ENCODE data around the gene TNRC6B.

- TF ChIP-seq CTCF (IDR thresholded peaks at IDR 0.05; ENCODE audit: low read depth, low read length) (no peak), EZH2phosphoT487 (IDR thresholded peaks at IDR 0.05; ENCODE audit: low read depth) (no peak)
Measured at GRCh38 chr22:40270748-40271373, 93.1 kb downstream of the TNRC6B start.
